ENCODE measurements around the gene TLE3. TPM values are rescaled to one million over a fixed set of nuclear protein-coding genes. Genes with fewer than 3 reads are reported as not detected.

TLE3 gene
- total RNA-seq, 4 donors from 2014 or later = 39.1 to 275 (median 71.6) TPM

GRCh38 chr15:69997813-69998212 is 99.9 kb downstream of the TLE3 start:
- H3K27me3 ChIP-seq = no peaks in the 10 kb centered on the region
- DNase-seq = peak; percentile 98 to 99
- H3K9me3 ChIP-seq = no peaks in the 10 kb centered on the region
- H3K4me1 ChIP-seq = peaks cover 0 to 13% of the 10 kb centered on the region in 2 donors
- H3K4me3 ChIP-seq (replicated peaks in 1 of 3) = no peak overlapping the region
- no peak for TF ChIP-seq CTCF (IDR thresholded peaks at IDR 0.05)
- intact Hi-C loops (cut with DNase I) = no loop called here
- no peak overlapping the region for H3K27ac ChIP-seq
- H3K36me3 ChIP-seq = no peaks in the 10 kb centered on the region
- WGBS, 2 donors = 8 to 32% methylated on average over 2 of the region's 2 CpGs

MicroRNA genes within 50 kb of the gene (microRNA counts, 767-probe panel; counts per million panel counts)
- 0 to 1,789 counts per million in 2 donors for microRNA hsa-miR-629-5p

Small RNAs within 50 kb of the gene (microRNA-seq; reads per million reads assigned to microRNA genes)
- 216 reads per million, percentile 61 among the genes with 10 or more reads in this experiment for gene MIR629

Small RNAs within 50 kb of the gene (small RNA-seq; reads per million reads assigned to genes)
- 0.56 reads per million for gene MIR629
